Neuronal stem cell (in vitro differentiated cells): ENCODE measurements around the gene HPSE2.

Experiments
- DNase-seq: peaks from one replicate; pipeline ENCODE4 v3.0.0-alpha.2; 2013; ENCODE audit warnings: low spot score
- H2AFZ ChIP-seq: one replicate; pipeline ENCODE4 v1.6.1; 2013; ENCODE audit warnings: mild to moderate bottlenecking, low read length, inconsistent platforms
- H2AK5ac ChIP-seq: 2 replicates; pipeline ENCODE4 v1.6.1; 2013; ENCODE audit warnings: low read depth, mild to moderate bottlenecking, inconsistent platforms, low read length, moderate library complexity, mixed read lengths
- H2BK120ac ChIP-seq: 2 replicates; pipeline ENCODE4 v1.6.1; 2013; ENCODE audit warnings: low read depth, mild to moderate bottlenecking, inconsistent platforms, low read length, moderate library complexity, mixed read lengths
- H2BK12ac ChIP-seq: one replicate; pipeline ENCODE4 v1.6.1; 2013; ENCODE audit warnings: low read length, inconsistent platforms
- H2BK15ac ChIP-seq: 2 replicates; pipeline ENCODE4 v1.6.1; 2013; ENCODE audit warnings: mild to moderate bottlenecking, low read length, inconsistent platforms, mixed read lengths
- H2BK5ac ChIP-seq: one replicate; pipeline ENCODE4 v1.6.1; 2013; ENCODE audit warnings: inconsistent platforms, mild to moderate bottlenecking, low read length, moderate library complexity
- H3K14ac ChIP-seq: one replicate; pipeline ENCODE4 v1.6.1; 2013; ENCODE audit warnings: low read length, inconsistent platforms
- H3K18ac ChIP-seq: 2 replicates; pipeline ENCODE4 v1.6.1; 2013; ENCODE audit warnings: low read length, inconsistent platforms
- H3K23ac ChIP-seq: 2 replicates; pipeline ENCODE4 v1.6.1; 2013; ENCODE audit warnings: low read depth, mild to moderate bottlenecking, mixed read lengths, low read length, inconsistent platforms; ENCODE audit not compliant: poor library complexity
- H3K27ac ChIP-seq: replicated peaks from 3 replicates; pipeline ENCODE4 v1.5.1; 2013; ENCODE audit warnings: low read length, inconsistent platforms
- H3K27me3 ChIP-seq, 3 experiments: 2 replicates each; pipeline ENCODE4 v1.6.1; 2013; ENCODE audit warnings: low read length in 3 of 3, mild to moderate bottlenecking in 2 of 3, inconsistent platforms in 1 of 3, low read depth in 1 of 3, mixed read lengths in 1 of 3, moderate library complexity in 1 of 3; ENCODE audit not compliant: control insufficient read depth in 3 of 3, insufficient read depth in 3 of 3
- H3K36me3 ChIP-seq, 2 donors: replicated peaks in 1 of 2; 2 replicates each; pipeline ENCODE4 v1.6.1; 2013; ENCODE audit warnings: low read length in 2 of 2; ENCODE audit not compliant: control insufficient read depth in 2 of 2, insufficient read depth in 2 of 2
- H3K4ac ChIP-seq: 2 replicates; pipeline ENCODE4 v1.6.1; 2013; ENCODE audit warnings: inconsistent platforms, mild to moderate bottlenecking, low read length, moderate library complexity
- H3K4me1 ChIP-seq, 2 donors: 1 replicate in 1 of 2; 2 replicates in 1 of 2; pipeline ENCODE4 v1.6.1; 2013; ENCODE audit warnings: low read length in 2 of 2, low read depth in 1 of 2; ENCODE audit not compliant: control insufficient read depth in 2 of 2, insufficient read depth in 1 of 2
- H3K4me2 ChIP-seq: one replicate; pipeline ENCODE4 v1.6.1; 2013; ENCODE audit warnings: mild to moderate bottlenecking, low read length, inconsistent platforms; ENCODE audit not compliant: insufficient read depth, poor library complexity, severe bottlenecking
- H3K4me3 ChIP-seq, 2 donors: 2 replicates each; pipeline ENCODE4 v1.5.1; 2013; ENCODE audit warnings: low read length in 2 of 2, mild to moderate bottlenecking in 2 of 2, inconsistent platforms in 1 of 2, moderate library complexity in 1 of 2
- H3K79me1 ChIP-seq: one replicate; pipeline ENCODE4 v1.6.1; 2013; ENCODE audit warnings: low read depth, mild to moderate bottlenecking, inconsistent platforms, low read length, moderate library complexity
- H3K9ac ChIP-seq: one replicate; pipeline ENCODE4 v1.6.1; 2013; ENCODE audit warnings: mild to moderate bottlenecking, low read depth, low read length, inconsistent platforms; ENCODE audit not compliant: poor library complexity
- H3K9me3 ChIP-seq, 2 donors: replicated peaks in 1 of 2; 2 replicates each; pipeline versions ENCODE3 to v1.6.1; 2013; ENCODE audit warnings: low read length in 2 of 2, mild to moderate bottlenecking in 2 of 2, inconsistent platforms in 1 of 2, low read depth in 1 of 2, mixed read lengths in 1 of 2, moderate library complexity in 1 of 2; ENCODE audit not compliant: control insufficient read depth in 2 of 2, insufficient read depth in 1 of 2
- H4K8ac ChIP-seq: one replicate; pipeline ENCODE4 v1.6.1; 2013; ENCODE audit warnings: low read depth, mild to moderate bottlenecking, inconsistent platforms, low read length, moderate library complexity
- H4K91ac ChIP-seq: one replicate; pipeline ENCODE4 v1.6.1; 2013; ENCODE audit warnings: low read length, low read depth, mild to moderate bottlenecking, inconsistent platforms; ENCODE audit not compliant: poor library complexity
- WGBS, 2 donors: extraction: QIAGEN DNeasy Blood & Tissue Kit; methylation state at CpG; one replicate each; pipeline ENCODE4 v1.1.7; 2013; ENCODE audit warnings: missing lambda C conversion rate in 2 of 2, mixed read lengths in 1 of 2; ENCODE audit not compliant: insufficient read length in 2 of 2, insufficient replicate concordance in 1 of 2; ENCODE audit errors: extremely low coverage in 2 of 2; 5-methylcytosine and 5-hydroxymethylcytosine counted together

The HPSE2 gene

DNA sequence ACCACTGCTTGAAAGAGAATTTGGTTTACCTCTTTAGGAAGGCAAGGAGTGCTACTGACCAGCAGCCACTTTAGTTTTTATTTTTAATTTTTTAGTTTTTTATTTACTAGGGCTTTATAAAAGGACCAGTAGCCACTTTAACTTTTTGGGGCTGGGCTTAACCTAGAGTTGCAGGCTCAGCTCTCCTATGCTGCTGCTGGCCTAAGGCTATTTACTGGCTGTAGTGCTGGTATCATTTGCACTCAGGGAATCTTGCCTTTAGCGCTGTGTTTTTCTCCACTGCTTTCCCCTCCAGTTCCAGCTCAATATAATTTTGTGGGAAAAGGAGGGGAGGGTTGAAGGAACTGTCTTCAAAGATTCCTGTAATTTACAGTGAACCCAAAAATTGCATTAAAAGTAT, 802.3 kb downstream of the HPSE2 start:
- Histone ChIP-seq H3K23ac (no peak overlapping the region), H3K18ac (no peak overlapping the region), H3K36me3 (peaks cover 43 to 67% of the 10 kb centered on the region in 2 donors), H3K27me3 (no peaks in the 10 kb centered on the region), H2AK5ac (no peak overlapping the region), H3K4me1 (no peaks in the 10 kb centered on the region), H4K8ac (no peak overlapping the region), H3K4ac (no peak overlapping the region), H2BK12ac (no peak overlapping the region), H4K91ac (no peak overlapping the region), H3K4me2 (no peak overlapping the region), H3K4me3 (no peak overlapping the region), H2BK120ac (no peak overlapping the region), H3K9me3 (peaks cover 12 to 30% of the 10 kb centered on the region in 2 donors), H3K27ac (no peak overlapping the region), H2BK15ac (no peak overlapping the region), H3K9ac (no peak overlapping the region), H2BK5ac (no peak overlapping the region), H2AFZ (no peak overlapping the region), H3K14ac (no peak overlapping the region), H3K79me1 (no peaks in the 10 kb centered on the region)
- WGBS, 2 donors = no CpG with 5 or more reads among the region's 1 CpG
- no peak for DNase-seq

GRCh38 chr10:98432330-98432729, 803.3 kb downstream of the HPSE2 start:
- Histone ChIP-seq H3K4me1 (no peaks in the 10 kb centered on the region), H3K9ac (no peak overlapping the region), H3K4me3 (no peak overlapping the region), H3K4me2 (no peak overlapping the region), H3K18ac (no peak overlapping the region), H2BK12ac (no peak overlapping the region), H3K36me3 (peaks cover 43 to 76% of the 10 kb centered on the region in 2 donors), H3K27me3 (no peaks in the 10 kb centered on the region), H3K4ac (no peak overlapping the region), H4K8ac (no peak overlapping the region), H2BK15ac (no peak overlapping the region), H4K91ac (no peak overlapping the region), H3K14ac (no peak overlapping the region), H3K79me1 (no peaks in the 10 kb centered on the region), H2AFZ (no peak overlapping the region), H2BK120ac (no peak overlapping the region), H2BK5ac (no peak overlapping the region), H3K27ac (no peak overlapping the region), H2AK5ac (no peak overlapping the region), H3K23ac (no peak overlapping the region), H3K9me3 (peaks cover 12 to 30% of the 10 kb centered on the region in 2 donors)
- DNase-seq = no peak
- WGBS, 2 donors = no CpG with 5 or more reads among the region's 1 CpG

DNA sequence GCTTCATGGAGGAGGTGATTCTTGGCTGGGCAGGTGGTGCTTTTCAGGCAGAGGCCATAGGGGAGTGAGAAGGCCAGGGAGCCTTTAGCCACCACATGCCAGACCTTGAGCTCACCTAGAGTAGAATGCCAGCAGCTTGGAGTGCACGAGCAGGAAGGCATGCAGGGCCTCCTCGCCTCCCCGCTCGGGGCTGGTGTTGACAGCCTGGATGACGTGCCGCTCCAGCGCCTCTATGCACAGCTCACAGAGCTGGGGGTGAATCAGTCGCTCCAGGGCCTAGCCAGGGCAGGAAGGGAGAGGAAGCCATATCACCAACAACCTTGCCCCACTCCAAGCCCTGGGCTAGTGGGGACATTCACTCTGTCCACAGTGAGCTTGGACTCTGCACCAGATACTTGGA, 804.6 kb downstream of the HPSE2 start:
- no peaks in the 10 kb centered on the region for H3K4me1 ChIP-seq
- H2BK5ac ChIP-seq = no peak overlapping the region
- no peak overlapping the region for H3K4me2 ChIP-seq
- no CpG with 5 or more reads among the region's 8 CpGs for WGBS, 2 donors
- no peak overlapping the region for H2AFZ ChIP-seq
- no peak overlapping the region for H2BK15ac ChIP-seq
- no peak overlapping the region for H4K8ac ChIP-seq
- no peak overlapping the region for H3K4me3 ChIP-seq
- H3K9me3 ChIP-seq = peaks cover 12 to 30% of the 10 kb centered on the region in 2 donors
- no peak overlapping the region for H3K23ac ChIP-seq
- H3K27me3 ChIP-seq = no peaks in the 10 kb centered on the region
- H3K14ac ChIP-seq = no peak overlapping the region
- H2BK120ac ChIP-seq = no peak overlapping the region
- peaks cover 43 to 82% of the 10 kb centered on the region in 2 donors for H3K36me3 ChIP-seq
- no peak for DNase-seq
- no peak overlapping the region for H2AK5ac ChIP-seq
- no peak overlapping the region for H3K27ac ChIP-seq
- no peak overlapping the region for H3K18ac ChIP-seq
- no peak overlapping the region for H3K9ac ChIP-seq
- H3K4ac ChIP-seq = no peak overlapping the region
- no peak overlapping the region for H4K91ac ChIP-seq
- no peak overlapping the region for H2BK12ac ChIP-seq
- no peaks in the 10 kb centered on the region for H3K79me1 ChIP-seq

DNA sequence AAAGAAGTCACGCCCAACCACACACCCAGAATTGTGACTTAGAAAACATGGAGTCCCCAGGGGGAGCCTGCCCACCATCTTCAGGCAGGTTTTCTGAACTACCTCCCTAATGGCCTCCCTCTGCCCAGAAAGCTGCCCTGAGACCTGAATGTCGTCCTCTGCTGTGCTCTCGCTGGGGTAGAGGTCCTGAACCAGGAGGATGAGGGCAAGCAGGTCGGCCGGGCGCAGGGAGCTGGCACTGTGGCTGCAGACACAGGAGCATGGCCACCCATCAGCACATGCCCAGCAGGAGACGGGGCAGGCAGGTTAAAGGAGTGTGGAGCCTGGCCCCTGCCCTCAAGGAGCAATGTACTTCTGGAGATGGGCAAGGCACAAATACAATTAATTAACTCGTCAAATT, 805.2 kb downstream of the HPSE2 start:
- Histone ChIP-seq H2AFZ (no peak overlapping the region), H3K27ac (no peak overlapping the region), H2BK12ac (no peak overlapping the region), H3K9me3 (peaks cover 12 to 30% of the 10 kb centered on the region in 2 donors), H2BK120ac (no peak overlapping the region), H3K9ac (peak overlapping the region; percentile 30), H2AK5ac (no peak overlapping the region), H3K4me2 (no peak overlapping the region), H3K14ac (no peak overlapping the region), H3K4ac (no peak overlapping the region), H4K8ac (no peak overlapping the region), H3K23ac (no peak overlapping the region), H3K18ac (no peak overlapping the region), H3K27me3 (no peaks in the 10 kb centered on the region), H2BK5ac (no peak overlapping the region), H3K36me3 (peaks cover 38 to 78% of the 10 kb centered on the region in 2 donors), H3K4me3 (no peak overlapping the region), H2BK15ac (no peak overlapping the region), H3K79me1 (no peaks in the 10 kb centered on the region), H4K91ac (no peak overlapping the region), H3K4me1 (no peaks in the 10 kb centered on the region)
- no CpG with 5 or more reads among the region's 8 CpGs for whole genome bisulfite sequencing, 2 donors
- no peak for DNase-seq
